IPS-15b (cell line): ENCODE measurements around the gene TPPP.

ENCODE experiments used
- H3K27me3 ChIP-seq: one replicate; pipeline ENCODE4 v1.6.1; 2013; ENCODE audit warnings: low read length; ENCODE audit not compliant: control insufficient read depth, insufficient read depth
- H3K36me3 ChIP-seq: one replicate; pipeline ENCODE4 v1.6.1; 2013; ENCODE audit warnings: low read length; ENCODE audit not compliant: control insufficient read depth, insufficient read depth
- H3K4me1 ChIP-seq: one replicate; pipeline ENCODE4 v1.6.1; 2013; ENCODE audit warnings: mild to moderate bottlenecking, low read length; ENCODE audit not compliant: control insufficient read depth, insufficient read depth
- H3K4me3 ChIP-seq: one replicate; pipeline ENCODE4 v1.5.1; 2013; ENCODE audit warnings: low read depth, low read length
- H3K9ac ChIP-seq: one replicate; pipeline ENCODE4 v1.6.1; 2013; ENCODE audit warnings: low read depth, mild to moderate bottlenecking, low read length
- H3K9me3 ChIP-seq: one replicate; pipeline ENCODE4 v1.6.1; 2013; ENCODE audit warnings: mild to moderate bottlenecking, low read length; ENCODE audit not compliant: control insufficient read depth, insufficient read depth

The TPPP gene

GRCh38 chr5:665956-666711 is 27.0 kb downstream of the TPPP start:
- no peak overlapping the region for H3K9ac ChIP-seq
- H3K4me3 ChIP-seq, result no peak overlapping the region
- peaks cover 33% of the 10 kb centered on the region for H3K36me3 ChIP-seq
- no peaks in the 10 kb centered on the region for H3K27me3 ChIP-seq
- H3K9me3 ChIP-seq, result no peaks in the 10 kb centered on the region
- H3K4me1 ChIP-seq, result peaks cover 2% of the 10 kb centered on the region

DNA sequence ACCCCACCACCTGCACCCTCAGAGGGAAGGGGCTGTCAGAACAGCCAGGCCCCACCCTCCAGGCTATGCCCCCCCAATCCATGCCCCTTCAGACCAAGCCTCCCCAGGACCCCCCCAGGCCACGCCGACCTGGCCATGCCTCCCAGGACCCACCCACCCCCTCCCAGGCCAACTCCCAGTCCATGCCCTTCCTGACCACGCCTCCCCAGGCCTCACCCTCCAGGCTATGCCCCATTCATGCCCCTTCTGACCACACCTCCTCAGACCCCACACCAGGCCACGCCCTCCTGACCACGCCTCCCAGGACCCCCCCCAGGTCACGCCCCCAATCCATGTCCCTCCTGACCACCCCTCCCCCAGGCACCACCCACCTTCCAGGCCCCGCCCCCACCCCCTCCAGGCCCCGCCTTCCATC is 27.6 kb downstream of the TPPP start:
- Histone ChIP-seq H3K36me3 (peaks cover 35% of the 10 kb centered on the region), H3K9ac (no peak overlapping the region), H3K9me3 (no peaks in the 10 kb centered on the region), H3K4me3 (no peak overlapping the region), H3K4me1 (peaks cover 2% of the 10 kb centered on the region), H3K27me3 (no peaks in the 10 kb centered on the region)

DNA sequence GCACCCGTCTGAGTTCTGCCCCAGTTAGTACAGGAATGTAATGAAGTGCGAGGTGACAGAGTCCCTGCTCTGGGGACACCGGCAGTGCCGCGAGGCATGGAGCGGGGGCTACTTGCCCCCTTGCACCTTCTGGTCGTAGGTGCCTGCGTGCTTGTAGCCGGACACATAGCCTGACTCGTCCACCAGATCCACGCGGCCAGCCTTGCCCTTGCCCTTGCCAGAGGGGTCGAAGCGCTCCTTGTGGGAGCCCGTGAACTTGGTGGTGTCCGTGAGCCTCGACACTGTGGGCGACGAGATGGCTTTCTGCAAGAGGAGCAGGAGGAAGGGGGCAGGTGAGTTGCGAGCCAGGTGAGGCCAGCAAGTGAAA is 28.2 kb downstream of the TPPP start:
- Histone ChIP-seq H3K36me3 (peaks cover 38% of the 10 kb centered on the region), H3K9ac (no peak overlapping the region), H3K9me3 (no peaks in the 10 kb centered on the region), H3K4me3 (no peak overlapping the region), H3K27me3 (no peaks in the 10 kb centered on the region), H3K4me1 (peaks cover 2% of the 10 kb centered on the region)

DNA sequence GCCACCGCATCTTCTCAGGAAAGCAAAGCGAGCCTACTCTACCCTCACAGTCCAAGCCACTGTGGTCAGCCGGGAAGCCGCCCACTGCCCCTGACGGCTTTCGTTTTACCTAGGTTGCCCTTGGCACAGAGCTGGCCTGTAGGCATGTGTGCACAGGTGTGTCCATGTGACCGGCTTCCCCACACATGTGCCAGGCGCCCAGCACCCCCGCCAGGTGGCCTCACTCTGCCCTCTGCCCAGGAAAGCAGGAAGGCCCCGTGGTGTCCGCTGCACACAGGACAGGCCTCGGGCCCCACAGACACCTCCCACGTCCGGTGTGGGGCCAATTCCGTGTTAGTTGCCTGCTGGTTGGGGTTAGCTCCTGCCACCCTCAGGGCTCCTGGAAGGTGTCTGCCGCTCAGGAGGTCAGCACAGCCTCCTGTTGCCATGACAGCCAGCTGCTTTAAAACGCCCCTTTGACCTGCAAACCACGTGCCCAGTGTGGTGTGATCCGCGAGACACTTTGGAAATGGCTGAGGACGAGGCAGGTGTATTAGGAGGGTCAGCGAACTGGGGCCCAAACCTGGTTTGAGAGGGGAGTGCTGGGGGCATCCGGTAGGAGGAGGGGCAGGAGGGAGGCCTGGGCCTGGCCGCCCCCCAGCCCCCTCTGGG is 28.7 kb downstream of the TPPP start:
- Histone ChIP-seq H3K9ac (no peak overlapping the region), H3K27me3 (no peaks in the 10 kb centered on the region), H3K4me3 (no peak overlapping the region), H3K9me3 (no peaks in the 10 kb centered on the region), H3K36me3 (peaks cover 38% of the 10 kb centered on the region), H3K4me1 (peaks cover 2% of the 10 kb centered on the region)

GRCh38 chr5:663436-664342 is 29.5 kb downstream of the TPPP start:
- Histone ChIP-seq H3K27me3 (no peaks in the 10 kb centered on the region), H3K4me1 (no peaks in the 10 kb centered on the region), H3K9ac (no peak overlapping the region), H3K9me3 (no peaks in the 10 kb centered on the region), H3K4me3 (no peak overlapping the region), H3K36me3 (peaks cover 41% of the 10 kb centered on the region)

DNA sequence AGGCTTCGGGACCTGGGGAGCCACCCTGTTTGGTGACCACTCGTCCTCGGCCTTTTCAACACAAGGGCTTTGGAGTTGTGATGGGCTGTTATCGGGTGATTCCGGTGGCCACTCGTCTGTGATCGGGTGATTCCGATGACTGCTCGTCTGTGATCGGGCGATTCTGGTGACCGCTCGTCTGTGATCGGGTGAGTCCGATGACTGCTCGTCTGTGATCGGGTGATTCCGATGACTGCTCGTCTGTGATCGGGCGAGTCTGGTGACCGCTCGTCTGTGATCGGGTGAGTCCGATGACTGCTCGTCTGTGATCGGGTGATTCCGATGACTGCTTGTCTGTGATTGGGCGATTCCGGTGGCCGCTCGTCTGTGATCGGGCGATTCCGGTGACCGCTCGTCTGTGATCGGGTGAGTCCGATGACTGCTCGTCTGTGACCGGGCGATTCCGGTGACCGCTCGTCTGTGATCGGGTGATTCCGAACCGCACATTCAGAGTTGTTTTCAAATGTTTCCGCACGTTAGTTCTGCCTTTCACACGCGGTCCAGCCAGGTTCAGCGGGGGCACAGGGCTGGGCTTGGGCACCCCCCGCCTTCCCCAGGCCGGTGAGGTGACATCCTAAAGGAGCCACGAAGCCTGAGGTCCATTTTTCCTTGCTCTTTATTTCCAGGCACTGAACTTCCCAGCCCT is 30.3 kb downstream of the TPPP start:
- peaks cover 40% of the 10 kb centered on the region for H3K36me3 ChIP-seq
- no peak overlapping the region for H3K4me3 ChIP-seq
- H3K9ac ChIP-seq, result no peak overlapping the region
- H3K9me3 ChIP-seq, result no peaks in the 10 kb centered on the region
- no peaks in the 10 kb centered on the region for H3K27me3 ChIP-seq
- H3K4me1 ChIP-seq, result no peaks in the 10 kb centered on the region

DNA sequence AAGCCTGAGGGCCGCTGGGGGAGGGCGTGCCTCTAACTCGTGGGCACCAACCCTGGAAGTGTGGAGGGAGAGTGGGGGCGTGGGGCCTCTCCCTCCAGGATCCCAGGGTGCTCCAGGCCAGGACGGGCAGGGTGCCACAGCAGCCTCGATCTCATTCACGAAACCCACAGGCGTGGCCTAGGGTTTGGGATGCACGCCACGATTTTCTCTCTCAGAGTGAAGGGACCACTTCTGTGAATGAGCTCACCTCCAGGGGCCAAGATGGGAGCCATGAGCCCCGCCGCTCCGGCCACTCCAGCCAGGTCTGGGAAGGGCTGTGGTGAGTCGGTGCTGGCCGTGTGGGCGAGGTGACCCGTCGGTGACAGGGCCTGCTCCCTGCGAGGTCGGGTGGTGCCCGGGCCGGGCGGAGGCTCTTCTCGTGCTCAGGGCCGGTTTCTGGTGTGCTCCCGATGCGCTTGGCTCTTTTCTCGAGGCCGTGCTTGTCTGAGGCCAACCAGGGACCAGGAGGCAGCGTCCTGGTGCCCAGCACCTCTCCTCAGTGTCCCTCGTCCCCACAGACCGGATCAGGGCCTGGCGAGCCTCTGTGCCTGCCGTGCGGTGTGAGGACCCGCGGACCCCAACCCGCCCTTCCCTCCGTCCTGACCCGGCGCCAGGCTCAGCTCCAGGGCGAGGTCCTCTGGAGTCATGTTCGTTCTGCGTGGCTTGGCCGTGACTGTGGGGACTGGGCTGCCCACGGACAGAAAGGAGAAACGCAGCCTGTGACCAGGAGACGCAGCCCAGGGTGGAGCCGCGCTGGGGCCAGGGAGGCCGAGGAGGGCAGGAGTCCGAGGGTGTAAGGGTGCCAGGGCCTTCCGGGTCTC is 31.0 kb downstream of the TPPP start:
- no peaks in the 10 kb centered on the region for H3K27me3 ChIP-seq
- H3K36me3 ChIP-seq, result peaks cover 45% of the 10 kb centered on the region
- H3K9ac ChIP-seq, result no peak overlapping the region
- no peak overlapping the region for H3K4me3 ChIP-seq
- H3K9me3 ChIP-seq, result no peaks in the 10 kb centered on the region
- no peaks in the 10 kb centered on the region for H3K4me1 ChIP-seq

GRCh38 chr5:660491-661030 is 32.6 kb downstream of the TPPP start:
- Histone ChIP-seq H3K36me3 (peaks cover 39% of the 10 kb centered on the region), H3K4me1 (no peaks in the 10 kb centered on the region), H3K9me3 (no peaks in the 10 kb centered on the region), H3K4me3 (no peak overlapping the region), H3K9ac (no peak overlapping the region), H3K27me3 (no peaks in the 10 kb centered on the region)

- Histone ChIP-seq H3K9ac (no peak overlapping the region), H3K9me3 (no peaks in the 10 kb centered on the region), H3K4me3 (no peak overlapping the region), H3K4me1 (no peaks in the 10 kb centered on the region), H3K27me3 (no peaks in the 10 kb centered on the region), H3K36me3 (peaks cover 39% of the 10 kb centered on the region)
Measured at GRCh38 chr5:659496-660263, 33.5 kb downstream of the TPPP start.

DNA sequence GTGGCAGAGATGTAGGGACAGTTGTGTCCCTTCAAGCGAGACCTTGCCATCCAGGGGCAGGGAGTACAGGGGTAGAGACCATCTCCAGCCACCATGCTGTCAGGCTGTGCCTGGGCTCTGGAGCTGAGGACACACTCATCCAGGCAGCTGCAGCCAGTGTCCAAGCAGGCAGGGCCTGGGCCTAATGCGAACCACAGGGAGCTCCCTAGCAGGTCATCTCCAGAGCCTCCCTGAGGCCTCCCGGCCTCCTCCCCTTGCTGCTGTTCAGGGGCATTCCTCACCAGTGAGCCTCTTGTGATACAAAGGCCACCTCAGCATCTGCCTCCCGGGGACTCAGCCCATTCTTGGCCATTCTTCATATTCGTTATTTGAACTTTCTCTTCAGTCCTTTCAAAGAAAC is 35.0 kb downstream of the TPPP start:
- H3K9ac ChIP-seq, result no peak overlapping the region
- H3K4me1 ChIP-seq, result no peaks in the 10 kb centered on the region
- no peaks in the 10 kb centered on the region for H3K9me3 ChIP-seq
- no peaks in the 10 kb centered on the region for H3K27me3 ChIP-seq
- no peak overlapping the region for H3K4me3 ChIP-seq
- H3K36me3 ChIP-seq, result peaks cover 37% of the 10 kb centered on the region
